CD4-positive, alpha-beta T cell (primary cell): ENCODE results near the gene PTPRT. TPM values are rescaled to one million over a fixed set of nuclear protein-coding genes. Genes with fewer than 3 reads are reported as not detected.

ENCODE experiments used
- ATAC-seq: fragments of 200-7000 bp; cut with Tn5 transposase; one replicate; pipeline ENCODE4 v1.10.0; 2022; ENCODE audit warnings: mild to moderate bottlenecking; ENCODE audit not compliant: poor library complexity
- CTCF ChIA-PET: fragments of 350-600 bp; sonication (Branson Sonifier 250); formaldehyde crosslinking; loops from one replicate; lab custom pipeline; 2021; ENCODE audit warnings: antibody characterized with exemption, inconsistent platforms; lab: Charles Lee
- POLR2A ChIA-PET: fragments of 350-600 bp; sonication (Branson Sonifier 250); formaldehyde crosslinking; loops from one replicate; lab custom pipeline; 2021; ENCODE audit warnings: antibody characterized with exemption, inconsistent platforms; lab: Charles Lee
- DNase-seq, 14 experiments: peaks; one replicate each; pipeline ENCODE4 v3.0.0-alpha.2; 2013 to 2020; ENCODE audit warnings: mixed read lengths in 2 of 14
- H3K27ac ChIP-seq, 2 donors: one replicate each; pipeline versions ENCODE4 v1.5.1 to v1.7.0; 2013; ENCODE audit warnings: low read length in 2 of 2, low read depth in 1 of 2, mild to moderate bottlenecking in 1 of 2
- H3K27me3 ChIP-seq, 2 experiments: 1 replicate in 1 of 2; 2 replicates in 1 of 2; pipeline versions ENCODE4 v1.6.1 to v1.7.0; 2013; ENCODE audit warnings: low read length in 2 of 2, control low read depth in 1 of 2, mild to moderate bottlenecking in 1 of 2, moderate library complexity in 1 of 2; ENCODE audit not compliant: insufficient read depth in 2 of 2, control insufficient read depth in 1 of 2
- H3K36me3 ChIP-seq: one replicate; pipeline ENCODE4 v1.6.1; 2013; ENCODE audit warnings: low read length, control low read depth; ENCODE audit not compliant: insufficient read depth
- H3K4me1 ChIP-seq: one replicate; pipeline ENCODE4 v1.6.1; 2013; ENCODE audit warnings: low read length, control low read depth; ENCODE audit not compliant: insufficient read depth
- H3K4me3 ChIP-seq: one replicate; pipeline ENCODE4 v1.5.1; 2013; ENCODE audit warnings: mild to moderate bottlenecking, low read length, moderate library complexity
- H3K9me3 ChIP-seq, 2 experiments: 1 replicate in 1 of 2; 2 replicates in 1 of 2; pipeline versions ENCODE4 v1.6.1 to v1.7.0; 2013; ENCODE audit warnings: low read length in 2 of 2, mild to moderate bottlenecking in 2 of 2, control low read depth in 1 of 2, moderate library complexity in 1 of 2; ENCODE audit not compliant: control insufficient read depth in 1 of 2, insufficient read depth in 1 of 2
- H3K27ac Mint-ChIP-seq: one replicate; pipeline ENCODE4 v1.8.0; 2020; ENCODE audit warnings: mixed read lengths
- H3K27me3 Mint-ChIP-seq: one replicate; pipeline ENCODE4 v1.8.0; 2021; ENCODE audit warnings: mixed read lengths
- H3K36me3 Mint-ChIP-seq: one replicate; pipeline ENCODE4 v1.8.0; 2021; ENCODE audit warnings: low read depth, mixed read lengths
- H3K4me1 Mint-ChIP-seq: one replicate; pipeline ENCODE4 v1.8.0; 2021; ENCODE audit warnings: low read depth, mixed read lengths
- H3K4me3 Mint-ChIP-seq: one replicate; pipeline ENCODE4 v1.8.0; 2020; ENCODE audit warnings: mild to moderate bottlenecking, mixed read lengths
- H3K9me3 Mint-ChIP-seq: one replicate; pipeline ENCODE4 v1.8.0; 2020; ENCODE audit warnings: mixed read lengths
- CTCF ChIP-seq: fragments of 200-600 bp; IDR thresholded peaks from one replicate; pipeline ENCODE4 v1.8.0; 2022; ENCODE audit warnings: antibody characterized with exemption, mild to moderate bottlenecking
- intact Hi-C, 2 experiments: fragments of 100-400 bp; cut with DNase I in 1 of 2; cut with micrococcal nuclease in 1 of 2; formaldehyde crosslinking; loops; one replicate each; pipeline versions ENCODE4 v1.15.1 to v1.9.0; 2023 to 2025; cut with DNase I, micrococcal nuclease
- total RNA-seq, 174 experiments: library from RNA in 2 of 174; stranded (reverse) in 2 of 174; gene quantifications; one replicate each; pipeline ENCODE4 v1.2.3 and lab custom pipeline; 2021 to 2026

PTPRT gene
- total RNA-seq, 2 experiments from 2014 or later, result not detected

- DNase-seq (no peak), ATAC-seq (no peak)
- H3K27me3 Mint-ChIP-seq, result peaks cover 4% of the 10 kb centered on the region
- H3K27ac Mint-ChIP-seq, result no peak overlapping the region
- H3K4me3 ChIP-seq, result no peak overlapping the region
- H3K36me3 Mint-ChIP-seq, result no peaks in the 10 kb centered on the region
- POLR2A ChIA-PET, result no interaction called here
- CTCF ChIA-PET, result no interaction called here
- no peaks in the 10 kb centered on the region for H3K9me3 Mint-ChIP-seq
- H3K4me3 Mint-ChIP-seq, result no peak overlapping the region
- H3K4me1 ChIP-seq, result no peaks in the 10 kb centered on the region
- H3K27ac ChIP-seq, result no peak overlapping the region
- no peaks in the 10 kb centered on the region for H3K36me3 ChIP-seq
- no peak for TF ChIP-seq CTCF
- H3K27me3 ChIP-seq, result no peaks in the 10 kb centered on the region
- H3K4me1 Mint-ChIP-seq, result no peaks in the 10 kb centered on the region
- intact Hi-C loops, result no loop called here
- H3K9me3 ChIP-seq, result peaks cover 0 to 3% of the 10 kb centered on the region in 2 experiments
Observed at GRCh38 chr20:42046371-42047085, 1143.2 kb downstream of the PTPRT start.

GRCh38 chr20:42043921-42044320 is 1145.8 kb downstream of the PTPRT start:
- ChIA-PET POLR2A (no interaction called here), CTCF (no interaction called here)
- H3K36me3 ChIP-seq, result no peaks in the 10 kb centered on the region
- no peak for DNase-seq
- H3K27ac ChIP-seq, result no peak overlapping the region
- no peaks in the 10 kb centered on the region for H3K36me3 Mint-ChIP-seq
- no peaks in the 10 kb centered on the region for H3K9me3 Mint-ChIP-seq
- ATAC-seq, result no peak
- intact Hi-C loops, result no loop called here
- no peak overlapping the region for H3K4me3 ChIP-seq
- TF ChIP-seq CTCF, result no peak
- H3K27ac Mint-ChIP-seq, result no peak overlapping the region
- no peaks in the 10 kb centered on the region for H3K27me3 ChIP-seq
- peaks cover 0 to 3% of the 10 kb centered on the region in 2 experiments for H3K9me3 ChIP-seq
- no peaks in the 10 kb centered on the region for H3K4me1 Mint-ChIP-seq
- peaks cover 4% of the 10 kb centered on the region for H3K27me3 Mint-ChIP-seq
- no peaks in the 10 kb centered on the region for H3K4me1 ChIP-seq
- no peak overlapping the region for H3K4me3 Mint-ChIP-seq

- H3K27me3 Mint-ChIP-seq, result peaks cover 4% of the 10 kb centered on the region
- H3K9me3 Mint-ChIP-seq, result no peaks in the 10 kb centered on the region
- H3K27ac ChIP-seq, result no peak overlapping the region
- no peaks in the 10 kb centered on the region for H3K36me3 ChIP-seq
- DNase-seq, result no peak
- ChIA-PET POLR2A (no interaction called here), CTCF (no interaction called here)
- ATAC-seq, result no peak
- no peaks in the 10 kb centered on the region for H3K4me1 ChIP-seq
- H3K9me3 ChIP-seq, result peaks cover 0 to 3% of the 10 kb centered on the region in 2 experiments
- no peaks in the 10 kb centered on the region for H3K36me3 Mint-ChIP-seq
- intact Hi-C loops, result no loop called here
- H3K4me3 Mint-ChIP-seq, result no peak overlapping the region
- no peak for TF ChIP-seq CTCF
- H3K27ac Mint-ChIP-seq, result no peak overlapping the region
- no peak overlapping the region for H3K4me3 ChIP-seq
- H3K4me1 Mint-ChIP-seq, result no peaks in the 10 kb centered on the region
- peaks cover 0 to 4% of the 10 kb centered on the region in 2 experiments for H3K27me3 ChIP-seq
Observed at GRCh38 chr20:42041000-42041565, 1148.6 kb downstream of the PTPRT start.
